GM10847 (cell line): ENCODE results near the gene TRIM34.

Experiments used
- POLR2A ChIP-seq: IDR thresholded peaks from 2 replicates; pipeline ENCODE4 v1.6.1; 2011; ENCODE audit not compliant: insufficient read length; ENCODE audit errors: extremely low read depth

Gene TRIM34

GRCh38 chr11:5611627-5612026 is 13.2 kb upstream of the TRIM34 start:
- no peak for TF ChIP-seq POLR2A

GRCh38 chr11:5618807-5619206 is 6.0 kb upstream of the TRIM34 start:
- no peak for TF ChIP-seq POLR2A

GRCh38 chr11:5620651-5621521 is 3.9 kb upstream of the TRIM34 start:
- TF ChIP-seq POLR2A, result no peak

- TF ChIP-seq POLR2A, result no peak
These were observed 3.2 kb upstream of the TRIM34 start for GRCh38 chr11:5621580-5621979.

GRCh38 chr11:5622802-5623201 is 2.0 kb upstream of the TRIM34 start:
- no peak for TF ChIP-seq POLR2A

GRCh38 chr11:5625281-5625680 is 480 bp downstream of the TRIM34 start:
- no peak for TF ChIP-seq POLR2A

- TF ChIP-seq POLR2A, result no peak
These were observed 1.4 kb downstream of the TRIM34 start for GRCh38 chr11:5626196-5626595.

GRCh38 chr11:5631417-5631816 is 6.6 kb downstream of the TRIM34 start:
- no peak for TF ChIP-seq POLR2A

- no peak for TF ChIP-seq POLR2A
These were observed 7.3 kb downstream of the TRIM34 start for GRCh38 chr11:5631969-5632635.

- TF ChIP-seq POLR2A, result no peak
These were observed 15.2 kb downstream of the TRIM34 start for GRCh38 chr11:5639953-5640352.

- TF ChIP-seq POLR2A, result no peak
These were observed 18.8 kb downstream of the TRIM34 start for GRCh38 chr11:5643585-5643984.

GRCh38 chr11:5646139-5646538 is 21.3 kb downstream of the TRIM34 start:
- TF ChIP-seq POLR2A, result no peak

GRCh38 chr11:5655474-5655873 is 30.7 kb downstream of the TRIM34 start:
- no peak for TF ChIP-seq POLR2A

GRCh38 chr11:5658318-5658717 is 33.5 kb downstream of the TRIM34 start:
- no peak for TF ChIP-seq POLR2A

- no peak for TF ChIP-seq POLR2A
These were observed 38.7 kb downstream of the TRIM34 start for GRCh38 chr11:5663511-5663910.

- no peak for TF ChIP-seq POLR2A
These were observed 40.3 kb downstream of the TRIM34 start for GRCh38 chr11:5665051-5665570.

- TF ChIP-seq POLR2A, result no peak
These were observed 41.1 kb downstream of the TRIM34 start for GRCh38 chr11:5665746-5666401.
